Measurements from ENCODE around the gene RASAL1. TPM values are rescaled to one million over a fixed set of nuclear protein-coding genes. Genes with fewer than 3 reads are reported as not detected.

The RASAL1 gene
- total and polyA plus RNA-seq, 9 donors = 0.05 to 5.1 (median 1.1) TPM; not detected in 2

DNA sequence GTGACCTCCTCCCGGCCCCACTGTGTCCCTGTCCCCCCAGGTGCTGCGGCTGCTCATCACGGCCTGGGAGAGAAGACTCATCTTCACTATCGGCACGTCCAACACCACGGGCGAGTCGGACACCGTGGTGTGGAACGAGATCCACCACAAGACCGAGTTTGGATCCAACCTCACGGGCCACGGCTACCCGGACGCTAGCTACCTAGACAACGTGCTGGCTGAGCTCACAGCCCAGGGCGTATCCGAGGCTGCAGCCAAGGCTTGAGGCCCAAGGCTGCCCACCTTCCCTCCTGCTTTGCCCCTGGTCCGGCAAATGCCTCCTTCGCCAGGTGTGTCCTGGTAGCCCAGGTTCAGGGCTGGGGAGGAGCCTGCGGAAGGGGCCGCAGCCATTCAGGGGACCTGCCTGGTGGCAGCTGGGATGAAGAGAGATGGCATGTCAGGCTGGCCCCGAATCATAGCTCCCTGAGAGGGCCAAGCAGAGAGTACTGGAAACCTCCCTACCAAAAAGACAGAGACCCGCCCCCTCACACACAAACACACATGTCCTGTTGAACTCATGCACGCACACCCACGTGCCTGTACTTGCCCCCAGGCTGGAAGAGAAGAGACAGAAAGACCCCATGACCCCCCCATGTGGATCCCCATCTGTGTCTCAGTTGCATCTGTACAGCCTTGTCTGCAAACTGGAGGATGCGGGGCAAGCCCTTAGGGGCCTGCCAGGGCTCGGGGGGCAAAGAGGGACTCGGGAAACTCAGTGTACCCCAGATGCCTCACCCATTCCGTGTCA lies 38.7 kb downstream of the RASAL1 start:
- Histone ChIP-seq H3K27ac (no peak overlapping the region), H3K4me3 (no peak overlapping the region), H3K36me3 (no peaks in the 10 kb centered on the region), H3K4me1 (ENCODE audit: insufficient read depth) (peaks cover 1% of the 10 kb centered on the region), H3K9me3 (no peaks in the 10 kb centered on the region), H3K27me3 (no peaks in the 10 kb centered on the region)
- intact Hi-C loops (cut with DNase I) = no loop called here
- 83 to 86% (median 83%) methylated on average over 28 to 30 of the region's 30 CpGs for WGBS, 3 donors
- TF ChIP-seq, protein P1, sequence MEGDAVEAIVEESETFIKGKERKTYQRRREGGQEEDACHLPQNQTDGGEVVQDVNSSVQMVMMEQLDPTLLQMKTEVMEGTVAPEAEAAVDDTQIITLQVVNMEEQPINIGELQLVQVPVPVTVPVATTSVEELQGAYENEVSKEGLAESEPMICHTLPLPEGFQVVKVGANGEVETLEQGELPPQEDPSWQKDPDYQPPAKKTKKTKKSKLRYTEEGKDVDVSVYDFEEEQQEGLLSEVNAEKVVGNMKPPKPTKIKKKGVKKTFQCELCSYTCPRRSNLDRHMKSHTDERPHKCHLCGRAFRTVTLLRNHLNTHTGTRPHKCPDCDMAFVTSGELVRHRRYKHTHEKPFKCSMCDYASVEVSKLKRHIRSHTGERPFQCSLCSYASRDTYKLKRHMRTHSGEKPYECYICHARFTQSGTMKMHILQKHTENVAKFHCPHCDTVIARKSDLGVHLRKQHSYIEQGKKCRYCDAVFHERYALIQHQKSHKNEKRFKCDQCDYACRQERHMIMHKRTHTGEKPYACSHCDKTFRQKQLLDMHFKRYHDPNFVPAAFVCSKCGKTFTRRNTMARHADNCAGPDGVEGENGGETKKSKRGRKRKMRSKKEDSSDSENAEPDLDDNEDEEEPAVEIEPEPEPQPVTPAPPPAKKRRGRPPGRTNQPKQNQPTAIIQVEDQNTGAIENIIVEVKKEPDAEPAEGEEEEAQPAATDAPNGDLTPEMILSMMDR (IDR thresholded peaks at IDR 0.05) = no peak
- DNase-seq = no peak

DNA sequence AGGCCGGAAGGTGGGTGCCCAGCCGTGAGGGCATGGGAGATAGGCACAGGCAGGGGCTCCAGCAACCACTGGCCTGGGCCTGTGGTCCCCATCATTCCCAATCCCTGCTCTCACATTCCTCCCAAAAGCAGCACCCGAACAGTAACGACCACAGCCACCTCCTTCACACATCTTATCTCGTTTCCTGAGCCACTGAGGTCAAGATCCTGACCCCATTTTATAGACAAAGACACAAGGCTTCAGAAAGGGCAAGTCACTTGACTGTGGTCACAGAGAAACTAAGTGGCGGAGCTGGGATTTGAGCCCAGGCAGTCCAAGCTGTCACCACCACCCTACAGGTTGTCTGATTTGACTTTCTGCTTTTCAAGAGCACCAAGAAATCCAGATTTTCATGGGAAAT lies 40.2 kb downstream of the RASAL1 start:
- WGBS, 3 donors = 53 to 63% (median 62%) methylated on average over 6 of the region's 6 CpGs
- Histone ChIP-seq H3K9me3 (no peaks in the 10 kb centered on the region), H3K27me3 (no peaks in the 10 kb centered on the region), H3K4me3 (no peak overlapping the region), H3K27ac (no peak overlapping the region), H3K4me1 (ENCODE audit: insufficient read depth) (peaks cover 1% of the 10 kb centered on the region), H3K36me3 (no peaks in the 10 kb centered on the region)
- TF ChIP-seq EP300 (IDR thresholded peaks at IDR 0.05) (no peak), POLR2A (IDR thresholded peaks at IDR 0.05) (no peak)
- TF ChIP-seq, protein P1 (IDR thresholded peaks at IDR 0.05) = no peak
- intact Hi-C loops (cut with DNase I) = no loop called here
- DNase-seq = no peak

DNA sequence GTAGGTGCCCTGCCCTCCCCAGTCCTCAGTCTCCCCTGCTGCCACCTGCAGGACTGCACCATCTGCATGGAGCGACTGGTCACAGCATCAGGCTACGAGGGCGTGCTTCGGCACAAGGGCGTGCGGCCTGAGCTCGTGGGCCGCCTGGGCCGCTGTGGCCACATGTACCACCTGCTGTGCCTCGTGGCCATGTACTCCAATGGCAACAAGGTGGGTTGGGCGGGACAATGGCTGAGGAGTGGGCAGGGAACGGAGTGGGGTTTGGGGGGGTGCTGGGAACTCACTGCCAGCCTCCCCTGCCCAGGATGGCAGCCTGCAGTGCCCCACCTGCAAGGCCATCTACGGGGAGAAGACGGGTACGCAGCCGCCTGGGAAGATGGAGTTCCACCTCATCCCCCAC lies 40.8 kb downstream of the RASAL1 start:
- TF ChIP-seq POLR2A (IDR thresholded peaks at IDR 0.05) = no peak
- H3K4me3 ChIP-seq = no peak overlapping the region
- intact Hi-C loops (cut with DNase I) = no loop called here
- H3K27me3 ChIP-seq = no peaks in the 10 kb centered on the region
- no peak for DNase-seq
- 89 to 99% (median 91%) methylated on average over 16 of the region's 16 CpGs for WGBS, 3 donors
- H3K9me3 ChIP-seq = no peaks in the 10 kb centered on the region
- H3K36me3 ChIP-seq = no peaks in the 10 kb centered on the region
- H3K27ac ChIP-seq = no peak overlapping the region
- H3K4me1 ChIP-seq (ENCODE audit: insufficient read depth) = peaks cover 1% of the 10 kb centered on the region

DNA sequence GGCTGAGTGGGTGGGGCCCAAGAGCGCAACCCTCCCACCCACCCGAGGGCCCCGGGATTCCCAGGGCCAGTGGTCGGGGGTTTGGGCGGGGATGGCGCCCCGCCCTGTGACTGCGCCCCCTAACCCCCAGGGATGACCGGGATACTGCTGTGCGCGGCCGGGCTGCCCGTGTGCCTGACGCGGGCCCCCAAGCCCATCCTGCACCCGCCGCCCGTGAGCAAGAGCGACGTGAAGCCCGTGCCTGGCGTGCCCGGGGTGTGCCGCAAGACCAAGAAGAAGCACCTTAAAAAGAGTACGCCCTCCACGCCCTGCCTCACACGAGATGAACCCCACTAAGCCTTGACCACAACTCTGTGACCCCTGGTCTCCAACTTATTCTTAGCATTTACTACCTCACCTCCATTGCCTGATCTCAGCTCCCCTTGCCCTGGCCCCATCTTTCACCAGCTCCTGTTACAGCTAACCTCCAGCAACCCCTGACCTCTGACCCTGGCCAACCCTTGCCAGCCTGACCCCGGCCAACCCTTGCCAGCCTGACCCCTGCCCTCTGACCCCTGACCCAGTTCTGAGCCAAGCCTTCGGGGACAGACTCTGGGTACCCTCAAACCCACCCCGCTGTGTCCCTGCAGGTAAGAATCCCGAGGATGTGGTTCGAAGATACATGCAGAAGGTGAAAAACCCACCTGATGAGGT lies 42.0 kb downstream of the RASAL1 start:
- intact Hi-C loops (cut with DNase I) = no loop called here
- no peak for DNase-seq
- Histone ChIP-seq H3K27ac (no peak overlapping the region), H3K27me3 (no peaks in the 10 kb centered on the region), H3K4me1 (ENCODE audit: insufficient read depth) (peaks cover 1% of the 10 kb centered on the region), H3K9me3 (no peaks in the 10 kb centered on the region), H3K36me3 (no peaks in the 10 kb centered on the region), H3K4me3 (no peak overlapping the region)
- WGBS, 3 donors = 63 to 77% (median 77%) methylated on average over 31 to 32 of the region's 32 CpGs
- TF ChIP-seq, protein P1 (IDR thresholded peaks at IDR 0.05) = no peak
- TF ChIP-seq EP300 (IDR thresholded peaks at IDR 0.05) (no peak), POLR2A (IDR thresholded peaks at IDR 0.05) (no peak)
